ENCODE measurements around the gene EHMT2.

DNA sequence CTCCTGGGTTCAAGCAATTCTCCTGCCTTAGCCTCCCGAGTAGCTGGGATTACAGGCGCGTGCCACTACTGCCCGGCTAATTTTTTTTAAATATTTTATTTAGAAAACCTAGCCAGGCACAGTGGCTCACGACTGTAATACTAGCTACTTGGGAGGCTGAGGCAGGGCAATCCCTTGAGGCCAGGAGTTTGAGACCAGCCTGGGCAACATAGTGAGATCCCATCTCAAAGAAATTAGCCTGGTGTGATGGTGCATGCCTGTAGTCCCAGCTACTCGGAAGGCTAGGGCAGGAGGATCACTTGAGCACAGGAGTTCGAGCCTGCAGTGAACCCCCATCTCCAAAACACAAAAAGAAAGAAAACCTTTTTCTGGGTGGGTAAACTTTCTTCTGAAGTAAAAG is 21.1 kb downstream of the EHMT2 start:
- TF ChIP-seq CTCF (IDR thresholded peaks at IDR 0.05 in 2 of 3, conservative IDR thresholded peaks at IDR 0.05 in 1 of 3; ENCODE audit: borderline replicate concordance in 1 of 3, insufficient read depth in 1 of 3, low read depth in 2 of 3, low read length in 2 of 3) (no peak), EZH2phosphoT487 (IDR thresholded peaks at IDR 0.05; ENCODE audit: borderline replicate concordance) (no peak), RAD21 (IDR thresholded peaks at IDR 0.05; ENCODE audit: low read depth) (no peak), REST (IDR thresholded peaks at IDR 0.05; ENCODE audit: low read depth) (no peak), EZH2 (IDR thresholded peaks at IDR 0.05) (no peak), SP1 (IDR thresholded peaks at IDR 0.05; ENCODE audit: low read depth) (no peak), JUND (IDR thresholded peaks at IDR 0.05) (no peak), EGR1 (IDR thresholded peaks at IDR 0.05; ENCODE audit: low read depth) (no peak)
- TF ChIP-seq, protein P1, sequence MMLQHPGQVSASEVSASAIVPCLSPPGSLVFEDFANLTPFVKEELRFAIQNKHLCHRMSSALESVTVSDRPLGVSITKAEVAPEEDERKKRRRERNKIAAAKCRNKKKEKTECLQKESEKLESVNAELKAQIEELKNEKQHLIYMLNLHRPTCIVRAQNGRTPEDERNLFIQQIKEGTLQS (IDR thresholded peaks at IDR 0.05) = no peak

All from HCT116 (cell line).